Glomerular visceral epithelial cell (primary cell): ENCODE data around the gene HS1BP3.

Source experiments
- DNase-seq: peaks from one replicate; pipeline ENCODE4 v3.0.0-alpha.2; 2016; ENCODE audit errors: extremely low spot score

HS1BP3 gene

GRCh38 chr2:20663196-20664070, 12.5 kb upstream of the HS1BP3 start:
- DNase-seq, result no peak

GRCh38 chr2:20662308-20662937, 11.5 kb upstream of the HS1BP3 start:
- DNase-seq, result no peak

DNA sequence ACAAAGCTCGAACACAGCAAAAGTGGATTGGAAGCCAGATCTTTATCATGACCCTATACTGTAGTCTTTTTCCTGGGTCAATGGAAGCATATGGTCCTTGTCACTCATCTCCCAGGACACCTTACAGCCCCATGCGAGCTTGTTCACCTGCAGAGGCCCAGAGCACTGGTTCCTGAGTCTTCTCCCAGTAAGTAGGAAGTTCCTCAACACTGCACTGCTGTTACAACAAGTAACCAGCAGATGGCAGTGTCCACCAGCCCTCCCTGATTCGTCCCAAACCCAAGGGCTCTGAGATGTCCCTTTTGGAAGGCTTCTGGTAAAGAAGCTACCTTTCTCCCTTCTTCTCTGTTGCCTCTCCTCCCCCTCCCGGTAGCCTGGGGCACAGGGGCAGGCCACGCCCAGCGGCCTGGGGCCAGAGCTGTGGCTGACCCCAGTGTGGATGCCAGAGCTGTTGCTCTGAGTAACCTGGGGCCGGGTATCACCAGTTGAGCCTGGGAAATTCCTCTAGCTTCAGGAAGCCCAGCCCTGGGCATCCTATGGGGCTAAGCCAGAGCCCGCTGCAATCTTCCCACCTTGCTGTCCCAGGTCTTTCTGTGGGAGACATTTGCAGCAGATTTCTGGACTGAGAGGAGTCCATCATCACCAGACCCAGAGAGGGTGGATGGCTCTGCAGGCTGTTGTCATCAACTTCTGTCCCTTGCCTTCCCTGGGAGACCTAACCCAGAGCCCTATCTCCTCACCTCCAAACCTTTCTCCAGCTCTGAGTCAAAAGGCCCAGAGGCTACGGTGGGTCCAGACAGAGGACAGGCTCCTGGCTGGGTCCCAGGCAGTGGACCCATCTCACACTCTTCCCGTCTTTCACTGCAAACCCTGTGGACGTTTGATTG, 10.8 kb upstream of the HS1BP3 start:
- DNase-seq, result peak; percentile 74

GRCh38 chr2:20660506-20661420, 9.9 kb upstream of the HS1BP3 start:
- no peak for DNase-seq

DNA sequence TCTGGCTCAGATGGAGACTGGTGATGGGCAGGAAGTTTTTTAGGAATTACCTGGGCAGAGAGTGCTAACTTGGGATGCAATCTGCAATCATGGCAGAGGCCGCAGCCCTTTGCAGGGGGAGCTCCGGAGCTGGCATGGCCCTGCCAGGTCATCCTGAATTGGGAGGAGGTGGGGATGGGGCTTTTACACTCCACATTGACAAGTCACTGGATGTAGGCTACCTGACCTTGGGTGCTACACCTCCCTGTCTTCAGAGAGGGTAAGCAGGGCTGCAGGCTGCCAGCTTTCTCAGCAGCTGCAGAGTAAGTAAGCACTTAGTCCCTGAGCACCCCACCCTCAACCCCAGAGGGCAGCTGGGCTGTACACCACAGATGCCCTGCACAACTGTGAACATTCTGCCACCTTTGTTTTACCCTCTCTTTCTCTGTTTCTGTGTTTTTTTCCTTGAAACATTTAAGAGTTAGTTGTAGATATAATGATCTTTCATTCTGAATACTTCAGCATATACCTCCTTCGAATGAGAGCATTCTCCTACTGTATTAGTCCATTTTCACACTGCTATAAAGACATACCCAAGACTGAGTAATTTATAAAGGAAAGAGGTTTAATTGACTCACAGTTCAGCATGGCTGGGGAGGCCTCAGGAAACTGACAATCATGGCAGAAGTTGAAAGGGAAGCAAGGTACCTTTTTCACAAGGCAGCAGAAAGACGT, 6.8 kb upstream of the HS1BP3 start:
- no peak for DNase-seq

GRCh38 chr2:20656561-20656960, 5.7 kb upstream of the HS1BP3 start:
- no peak for DNase-seq

- no peak for DNase-seq
Measured at GRCh38 chr2:20654535-20654813, 3.6 kb upstream of the HS1BP3 start.

GRCh38 chr2:20653695-20654534, 3.0 kb upstream of the HS1BP3 start:
- no peak for DNase-seq

- DNase-seq, result no peak
Measured at GRCh38 chr2:20652673-20653575, 2.0 kb upstream of the HS1BP3 start.

DNA sequence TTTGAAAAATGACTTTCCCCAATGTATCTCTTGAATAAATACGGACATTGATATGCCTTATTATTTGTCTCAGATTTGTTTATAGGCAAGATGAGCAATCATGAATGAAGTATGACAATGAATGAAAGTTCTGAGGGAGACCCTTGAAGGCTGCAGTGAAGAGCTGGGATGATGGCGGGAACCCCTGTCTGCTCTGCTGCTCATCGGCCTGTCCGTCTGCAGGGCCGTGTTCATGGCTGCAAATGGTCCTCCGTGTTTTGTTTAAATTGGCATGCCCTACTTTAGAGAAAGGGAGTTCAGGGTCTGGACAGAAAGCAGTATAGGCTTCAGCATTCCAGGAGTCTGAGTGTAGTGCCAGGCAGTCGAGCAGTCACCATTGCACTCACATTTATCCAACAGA, 1.2 kb upstream of the HS1BP3 start:
- no peak for DNase-seq

DNA sequence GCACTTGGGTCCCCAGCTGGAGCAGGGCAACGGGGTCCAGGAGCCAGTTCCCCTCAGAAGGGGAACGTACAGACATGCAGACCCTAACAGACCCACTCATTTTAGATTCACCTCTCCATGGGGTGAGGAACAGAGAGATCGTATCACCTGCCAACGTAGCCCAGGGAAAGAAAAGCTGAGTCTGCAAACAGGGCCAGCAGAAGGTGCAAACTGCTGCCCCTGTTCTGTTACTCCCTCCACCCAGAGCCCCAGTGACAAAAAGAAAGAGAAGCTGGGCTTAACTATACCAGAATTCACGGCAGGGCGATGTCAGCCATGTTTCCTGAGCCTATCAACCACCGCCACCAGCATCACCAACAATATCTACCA, 817 bp upstream of the HS1BP3 start:
- DNase-seq, result no peak

DNA sequence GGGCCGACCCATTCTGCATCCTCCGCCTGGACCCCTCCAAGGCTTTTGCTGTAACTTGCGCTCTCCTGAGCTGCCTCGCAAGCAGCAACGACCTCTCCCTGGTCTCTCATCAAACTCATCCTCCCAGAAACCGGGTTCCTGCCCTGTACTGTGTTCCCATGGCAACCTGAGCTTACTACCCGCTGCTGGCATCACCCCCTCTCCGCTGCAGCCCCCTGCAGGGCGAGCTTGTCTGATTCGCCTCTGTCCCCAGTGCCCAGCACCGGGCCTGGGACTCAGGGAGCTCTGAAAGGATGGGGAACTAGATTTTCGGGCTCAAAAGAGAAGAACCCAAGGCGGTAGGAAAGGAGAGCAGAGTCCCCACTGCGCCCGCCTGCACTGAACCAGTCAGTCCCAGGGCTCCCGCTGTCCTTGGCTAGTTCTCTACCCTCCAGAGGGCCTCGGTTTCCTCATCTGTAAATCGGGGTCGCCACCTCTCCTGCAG, 463 bp downstream of the HS1BP3 start:
- DNase-seq, result peak; percentile 27

DNA sequence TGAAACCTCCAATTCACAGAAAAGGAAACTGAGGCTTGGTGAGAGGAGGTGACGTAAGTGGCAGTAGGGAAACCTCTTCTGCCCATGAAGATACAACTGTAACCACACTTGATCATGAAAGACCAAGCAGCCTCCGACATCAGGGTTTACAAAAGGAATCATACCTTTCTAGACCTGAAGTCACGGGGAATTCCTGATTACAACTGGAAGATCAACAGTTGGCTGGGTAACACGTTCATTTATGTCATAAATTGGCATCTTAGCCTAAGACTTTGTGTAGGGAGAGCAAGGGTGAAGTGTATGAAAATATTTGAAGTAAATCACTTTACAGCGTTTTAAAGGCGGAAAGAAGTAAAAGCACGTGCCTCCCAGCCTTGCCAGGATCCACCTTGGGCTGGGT, 922 bp downstream of the HS1BP3 start:
- DNase-seq, result no peak

GRCh38 chr2:20649576-20649975, 1.3 kb downstream of the HS1BP3 start:
- DNase-seq, result no peak

GRCh38 chr2:20648831-20649230, 2.1 kb downstream of the HS1BP3 start:
- DNase-seq, result no peak

- DNase-seq, result no peak
Measured at GRCh38 chr2:20648206-20648605, 2.7 kb downstream of the HS1BP3 start.

DNA sequence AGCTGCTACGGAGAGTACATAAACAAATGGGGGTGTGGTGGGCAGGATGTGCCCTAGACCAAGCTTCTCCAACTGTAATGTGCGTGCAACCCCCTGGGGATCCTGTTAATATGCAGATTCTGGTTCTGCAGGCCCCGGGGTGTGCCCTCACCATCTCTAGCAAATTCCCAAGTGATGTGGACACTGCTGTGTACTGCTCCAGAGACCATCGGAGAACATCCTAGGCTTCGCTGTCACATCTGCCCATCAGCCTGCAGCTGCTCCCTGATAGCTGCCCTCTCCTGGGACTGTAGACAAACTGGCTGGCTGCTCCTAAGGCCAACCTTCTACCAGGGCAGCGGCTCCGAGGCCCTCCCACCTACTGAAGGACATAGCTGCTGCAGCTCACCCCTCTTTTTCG, 3.2 kb downstream of the HS1BP3 start:
- DNase-seq, result no peak

DNA sequence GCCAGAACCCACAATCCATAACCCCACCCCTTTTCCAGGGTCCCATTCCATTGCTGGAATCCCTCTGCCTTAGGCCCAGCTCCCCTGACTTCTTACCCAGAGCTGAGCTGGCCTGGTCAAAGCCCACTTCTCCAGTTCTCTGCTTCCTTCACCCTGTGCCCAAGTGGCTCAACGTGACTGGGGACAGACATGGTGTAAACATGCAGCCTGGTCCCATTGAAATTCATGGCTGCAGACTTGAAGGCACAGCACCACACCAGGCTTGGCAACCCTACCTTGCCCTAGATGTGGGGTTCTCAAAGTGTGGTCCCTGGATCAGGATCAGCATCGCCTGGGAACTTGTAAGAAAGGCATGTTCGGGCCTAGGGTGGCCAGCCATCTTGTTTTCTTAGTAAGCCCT, 3.7 kb downstream of the HS1BP3 start:
- DNase-seq, result no peak

- DNase-seq, result no peak
Measured at GRCh38 chr2:20646446-20646845, 4.5 kb downstream of the HS1BP3 start.
